Inferior parietal cortex (tissue), 1 donor: ENCODE measurements around the gene LRG1.
"Not testable (repeated sequence)": the region's sequence is repeated elsewhere in the genome, so short reads cannot be mapped to it uniquely, and the experiment has no call there.

Source experiments
- DNase-seq: peaks from one replicate; pipeline ENCODE4 v3.0.0-alpha.2; 2016; ENCODE audit errors: extremely low spot score

Gene LRG1

DNA sequence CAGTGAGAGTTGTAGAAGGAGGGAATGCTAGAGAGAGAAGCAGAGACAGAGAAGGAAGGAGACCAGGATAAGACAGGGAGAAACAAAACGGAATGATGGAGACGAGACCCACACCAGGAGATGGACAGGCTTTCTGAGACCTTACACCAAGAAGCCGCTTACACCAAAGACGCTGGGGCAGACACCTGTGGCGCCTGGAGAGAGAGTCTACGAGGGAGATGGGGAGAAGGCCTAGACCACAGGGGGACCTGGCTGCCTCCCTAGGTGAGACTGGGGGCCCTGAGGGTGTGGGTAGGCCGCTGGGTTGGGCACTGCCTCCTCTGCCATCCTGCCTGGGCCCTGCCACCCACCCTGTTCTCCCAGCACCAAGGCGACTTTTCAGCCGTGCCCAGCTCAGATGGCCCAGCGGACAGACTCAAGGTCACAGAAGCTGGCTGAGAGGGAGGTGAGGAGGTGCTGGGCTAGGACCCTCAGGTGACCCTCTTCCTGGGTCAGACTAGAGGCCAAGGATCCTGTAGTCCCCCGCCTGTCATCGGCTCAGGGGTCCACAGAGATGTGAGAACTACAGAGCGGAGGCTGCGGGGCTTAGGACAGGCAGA lies 9.8 kb downstream of the LRG1 start:
- DNase-seq = no peak

DNA sequence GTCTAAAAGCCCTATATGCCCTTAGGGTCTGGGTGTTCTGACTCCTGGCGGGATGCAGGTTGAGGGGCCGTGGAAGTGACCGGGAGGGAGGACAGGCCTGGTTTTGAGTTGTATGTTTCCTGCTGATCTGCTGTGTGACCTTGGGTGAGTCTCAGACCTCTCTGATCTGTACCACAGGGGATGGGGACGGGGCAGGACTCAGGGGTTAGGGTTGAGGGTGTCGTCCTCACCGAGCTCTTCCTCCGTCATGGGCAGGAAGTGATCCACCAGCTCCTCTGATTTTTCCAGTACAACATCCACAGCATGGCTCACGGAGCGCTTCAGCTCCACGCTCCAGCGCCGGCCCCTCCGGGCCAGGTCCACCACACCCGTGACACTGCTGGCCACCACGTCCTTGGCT lies 11.0 kb downstream of the LRG1 start:
- no peak for DNase-seq

DNA sequence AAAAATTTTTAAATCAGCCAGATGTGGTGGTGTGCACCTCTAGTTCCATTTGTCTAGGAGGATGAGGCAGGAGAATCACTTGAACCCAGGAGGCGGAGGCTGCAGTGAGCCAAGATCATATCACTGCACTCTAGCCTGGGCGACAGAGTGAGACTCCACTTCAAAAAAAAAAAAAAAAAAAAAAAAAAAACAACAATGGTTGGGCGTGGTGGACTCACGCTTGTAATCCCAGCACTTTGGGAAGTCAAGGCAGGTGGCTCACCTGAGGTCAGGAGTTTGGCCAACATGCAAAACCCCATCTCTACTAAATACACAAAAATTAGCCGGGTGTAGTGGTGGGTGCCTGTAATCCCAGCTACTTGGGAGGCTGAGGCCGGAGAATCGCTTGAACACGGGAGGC lies 12.5 kb downstream of the LRG1 start:
- not testable (repeated sequence) for DNase-seq

DNA sequence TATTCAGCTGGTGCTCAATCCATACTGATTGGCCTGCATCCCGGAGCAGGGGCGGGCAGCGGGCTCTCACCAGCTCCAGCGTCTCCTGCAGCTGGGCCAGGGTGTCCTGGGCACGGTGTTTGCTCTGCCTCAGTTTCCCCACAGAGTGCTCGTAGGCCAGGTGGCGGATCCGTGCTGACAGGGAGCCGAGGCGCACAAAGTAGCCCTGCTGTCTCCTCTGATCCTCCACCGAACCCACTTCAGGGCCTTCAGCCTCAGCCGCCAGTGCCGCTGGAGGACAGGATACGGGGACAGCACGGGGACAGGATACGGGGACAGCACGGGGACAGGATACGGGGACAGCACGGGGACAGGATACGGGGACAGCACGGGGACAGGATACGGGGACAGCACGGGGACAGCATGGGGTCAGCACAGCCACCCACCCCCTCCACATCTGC lies 14.3 kb downstream of the LRG1 start:
- no peak for DNase-seq

DNA sequence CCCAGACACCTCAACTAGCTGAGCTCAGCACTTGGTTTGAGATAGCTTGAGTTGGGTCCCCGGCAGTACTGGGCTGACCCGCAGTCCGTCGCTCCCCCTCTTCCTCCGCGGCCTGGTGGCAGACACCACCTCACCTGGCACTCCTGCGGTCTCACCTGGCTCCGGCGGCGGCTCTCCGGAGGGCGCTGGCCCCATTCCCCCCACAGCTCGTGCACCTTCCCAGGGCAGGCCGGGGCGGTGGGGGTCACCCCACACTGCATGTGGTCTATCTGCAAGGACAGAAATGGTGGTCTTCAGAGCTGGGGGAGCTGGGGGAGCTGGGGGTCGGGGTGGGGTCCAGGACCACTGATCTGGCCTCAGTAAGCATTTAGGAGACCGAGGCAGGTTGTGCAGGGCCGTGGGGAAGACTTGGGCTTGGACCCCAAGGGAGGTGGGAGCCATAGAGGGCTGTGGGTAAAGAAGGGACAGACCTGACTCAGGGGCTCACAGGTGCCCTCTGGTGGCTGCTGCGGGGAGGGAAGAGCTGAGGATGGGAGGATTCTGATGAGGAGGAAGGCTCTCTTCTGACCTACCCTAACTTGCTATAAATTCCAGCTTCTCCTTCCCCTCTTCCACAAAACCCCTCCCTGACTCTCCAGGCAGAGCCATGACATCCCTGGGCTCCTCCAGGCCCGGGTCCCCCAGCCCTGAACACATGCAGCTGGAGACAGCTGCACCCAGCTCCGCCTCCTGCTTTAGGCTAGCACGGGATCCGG lies 14.9 kb downstream of the LRG1 start:
- DNase-seq = peak; percentile 17

DNA sequence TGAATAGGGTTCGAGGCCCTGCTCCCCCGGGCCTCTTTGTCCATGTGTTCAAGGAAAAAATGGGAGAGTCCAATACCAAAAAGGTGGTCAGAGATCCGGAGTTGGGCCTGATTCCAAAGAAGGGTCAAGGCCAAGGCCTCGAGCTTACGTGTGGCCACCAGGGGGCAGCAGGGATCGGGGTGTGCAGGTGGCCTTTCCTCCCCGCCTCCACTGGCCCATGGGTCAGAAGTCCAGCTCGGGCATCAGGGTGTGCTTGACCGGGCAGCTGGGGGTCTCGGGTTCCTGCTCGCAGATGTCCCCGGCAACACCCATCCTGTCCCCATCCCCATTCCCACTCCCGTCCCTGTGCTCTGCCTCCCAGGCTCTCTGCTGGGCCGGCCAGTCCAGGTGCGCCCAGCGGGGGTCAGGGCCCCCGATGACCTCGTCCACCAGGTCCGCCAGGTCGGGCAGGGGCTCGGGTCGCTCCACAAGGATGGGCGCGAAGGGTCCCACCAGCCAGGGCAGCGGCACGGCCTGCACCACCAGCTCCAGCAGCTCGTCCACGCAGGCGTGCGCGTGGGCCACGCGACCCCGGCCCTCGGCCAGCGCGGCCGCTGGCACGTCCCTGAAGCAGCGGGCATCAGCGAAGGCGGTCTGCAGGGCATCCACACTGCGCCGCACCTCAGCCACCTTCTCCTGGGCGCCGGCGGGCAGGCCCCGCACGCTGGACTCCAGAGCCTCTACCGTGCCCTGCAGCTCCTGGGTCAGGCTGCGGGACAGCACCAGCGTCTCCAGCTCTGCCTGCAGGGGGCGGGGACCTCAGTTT lies 16.3 kb downstream of the LRG1 start:
- no peak for DNase-seq

DNA sequence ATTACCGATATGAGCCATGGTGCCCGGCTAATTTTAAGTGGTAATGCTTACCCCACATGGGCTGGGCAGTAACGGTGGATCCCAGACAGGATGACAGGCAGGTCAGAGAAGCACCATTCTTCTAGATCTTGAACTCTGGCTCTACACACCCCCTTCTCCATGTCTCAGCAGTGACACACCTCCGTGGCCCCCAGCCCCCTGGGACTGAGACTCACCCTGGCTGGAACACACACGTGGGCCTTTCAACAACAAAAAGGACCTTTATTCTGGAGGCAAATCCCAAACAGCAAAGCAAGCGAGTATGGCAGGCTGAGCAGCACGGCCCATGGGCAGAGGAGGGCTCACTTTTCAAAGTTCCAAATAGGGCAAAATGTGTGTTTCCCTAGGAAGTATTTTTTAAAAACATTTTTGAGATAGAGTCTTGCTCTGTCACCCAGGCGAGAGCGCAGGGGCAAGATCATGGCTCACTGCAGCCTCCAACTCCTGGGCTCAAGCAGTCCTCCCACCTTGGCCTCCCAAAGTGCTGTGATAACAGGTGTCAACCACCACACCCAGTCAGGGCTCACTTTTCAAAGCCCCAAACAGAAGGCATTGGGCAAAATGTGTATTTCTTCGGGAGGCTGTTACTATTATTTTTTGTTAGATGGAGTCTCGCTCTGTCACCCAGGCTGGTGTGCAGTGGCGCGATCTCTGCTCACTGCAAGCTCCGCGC lies 17.4 kb downstream of the LRG1 start:
- DNase-seq = no peak

- DNase-seq = no peak
These were observed 18.0 kb downstream of the LRG1 start for GRCh38 chr19:4521888-4522242.

DNA sequence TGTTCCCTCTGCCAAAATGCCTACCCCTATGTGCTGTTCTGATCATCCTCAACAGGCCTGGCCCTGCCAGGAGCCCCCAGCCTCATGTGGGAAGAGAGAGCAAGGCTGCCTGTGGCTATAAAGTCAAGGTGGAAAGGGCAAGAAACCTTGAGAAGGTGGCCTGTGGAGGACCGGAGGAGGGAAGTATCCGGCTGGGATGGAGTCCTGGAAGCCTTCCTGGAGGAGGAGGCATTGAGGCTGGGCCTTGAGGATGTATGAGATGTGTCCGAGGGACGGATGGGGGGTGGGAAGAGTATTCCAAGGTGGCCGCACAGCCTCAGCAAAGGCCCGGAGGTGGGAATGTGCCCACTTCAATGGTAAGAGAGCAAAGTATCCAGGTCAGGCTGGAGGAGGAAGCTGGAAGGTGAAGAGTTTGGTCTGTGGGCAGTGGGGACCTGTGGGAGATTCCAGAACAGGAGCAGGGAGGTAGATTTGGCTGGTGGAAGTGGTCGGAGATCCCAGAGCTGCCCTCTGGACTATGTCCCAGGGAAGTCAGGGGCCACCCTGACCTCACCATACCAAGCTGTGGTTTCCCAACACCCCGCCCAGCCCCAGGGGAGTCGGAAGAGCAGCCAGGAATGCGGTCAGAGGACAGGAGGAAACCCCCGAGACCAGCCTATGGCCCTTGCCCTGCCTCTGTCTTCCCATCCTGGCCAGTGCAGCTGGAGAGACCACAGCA lies 18.5 kb downstream of the LRG1 start:
- DNase-seq = no peak

GRCh38 chr19:4519521-4520277 lies 20.1 kb downstream of the LRG1 start:
- no peak for DNase-seq

- no peak for DNase-seq
These were observed 20.7 kb downstream of the LRG1 start for GRCh38 chr19:4519172-4519496.

- no peak for DNase-seq
These were observed 21.3 kb downstream of the LRG1 start, which contains the start of gene PLIN4 for GRCh38 chr19:4518345-4519171. TSS of gene PLIN4 (minus strand) at chr19:4518486. CDS start at chr19:4518272, 214 bp downstream.

DNA sequence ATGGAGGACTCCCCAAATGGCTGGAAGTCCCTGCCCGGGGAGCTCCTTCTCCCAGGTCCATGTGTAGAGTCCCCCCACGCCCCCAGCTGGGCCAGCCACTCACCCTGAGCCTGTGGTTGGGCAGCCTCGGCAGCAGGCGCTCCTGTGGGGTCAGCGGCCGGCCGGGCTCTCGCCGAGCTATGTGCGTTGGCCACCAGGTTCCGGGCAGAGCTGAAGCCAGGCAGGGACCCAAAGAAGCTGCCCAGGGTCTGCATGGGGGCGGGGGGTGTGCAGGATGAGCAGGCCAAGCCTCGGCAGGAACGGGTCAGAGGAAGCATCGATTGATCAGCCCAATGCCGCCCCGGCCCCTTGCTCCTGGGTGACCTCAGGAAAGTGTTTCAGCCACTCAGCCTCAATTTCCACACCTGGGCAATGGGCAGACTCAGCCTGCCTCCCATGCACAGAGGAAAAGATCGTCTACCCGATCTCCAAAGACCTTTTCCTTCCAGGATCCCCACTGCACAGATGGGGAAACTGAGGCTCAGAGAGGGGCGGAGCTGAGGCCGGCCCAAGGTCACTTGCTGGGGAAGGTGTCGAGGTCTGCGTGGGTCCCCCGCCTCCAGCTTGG lies 22.3 kb downstream of the LRG1 start:
- DNase-seq = no peak

- DNase-seq = no peak
These were observed 22.9 kb downstream of the LRG1 start for GRCh38 chr19:4516939-4517300.

DNA sequence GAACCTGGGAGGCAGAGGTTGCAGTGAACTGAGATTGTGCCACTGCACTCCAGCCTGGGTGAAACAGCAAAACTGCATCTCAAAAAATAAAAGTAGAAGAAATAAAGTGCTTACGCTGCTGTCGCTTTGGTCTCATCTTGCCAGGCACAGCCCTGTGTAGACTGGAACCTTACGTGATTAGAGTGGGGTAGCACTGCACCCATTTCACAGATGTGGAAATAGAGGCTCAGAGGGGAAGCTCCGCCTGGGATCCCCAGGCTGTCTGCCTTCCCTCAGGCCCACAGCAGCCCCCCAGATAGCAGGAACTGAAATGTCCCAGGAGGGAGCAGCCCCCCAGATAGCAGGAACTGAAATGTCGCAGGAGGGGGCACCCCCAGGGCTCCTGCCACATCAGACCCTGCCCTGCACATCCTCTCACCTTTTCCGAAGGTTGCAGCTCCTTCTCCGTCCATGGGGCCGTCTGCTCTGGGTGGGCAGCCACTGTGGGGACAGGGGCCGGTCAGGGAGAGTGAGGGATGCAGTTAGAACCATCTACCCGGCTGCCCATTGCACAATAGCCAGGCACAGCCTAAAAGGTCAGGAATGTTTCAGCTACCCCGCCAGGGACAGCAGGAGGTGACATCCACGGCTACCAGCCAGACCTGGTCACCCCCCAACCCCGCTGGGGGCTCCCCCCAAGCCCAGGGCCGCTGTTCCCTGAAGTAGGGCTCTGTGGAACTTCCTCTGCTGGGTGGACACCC lies 23.5 kb downstream of the LRG1 start:
- no peak for DNase-seq

- DNase-seq = no peak
These were observed 24.1 kb downstream of the LRG1 start for GRCh38 chr19:4515732-4516131.

GRCh38 chr19:4513248-4513647 lies 26.6 kb downstream of the LRG1 start:
- DNase-seq = no peak

- no peak for DNase-seq
These were observed 27.8 kb downstream of the LRG1 start for GRCh38 chr19:4512070-4512469.
